ENCODE results near the gene FAM181A. TPM values are rescaled to one million over a fixed set of nuclear protein-coding genes. Genes with fewer than 3 reads are reported as not detected.

FAM181A gene
- total RNA-seq (2014; rRNA removed): not detected in 2 replicates
- not detected for Bru-seq, nascent RNA
- not detected for BruChase-seq, experiment 1, labeled RNA remaining after a 6-hour chase
- not detected for BruChase-seq, experiment 2, labeled RNA remaining after a 2-hour chase
- long read RNA-seq: 0 reads

DNA sequence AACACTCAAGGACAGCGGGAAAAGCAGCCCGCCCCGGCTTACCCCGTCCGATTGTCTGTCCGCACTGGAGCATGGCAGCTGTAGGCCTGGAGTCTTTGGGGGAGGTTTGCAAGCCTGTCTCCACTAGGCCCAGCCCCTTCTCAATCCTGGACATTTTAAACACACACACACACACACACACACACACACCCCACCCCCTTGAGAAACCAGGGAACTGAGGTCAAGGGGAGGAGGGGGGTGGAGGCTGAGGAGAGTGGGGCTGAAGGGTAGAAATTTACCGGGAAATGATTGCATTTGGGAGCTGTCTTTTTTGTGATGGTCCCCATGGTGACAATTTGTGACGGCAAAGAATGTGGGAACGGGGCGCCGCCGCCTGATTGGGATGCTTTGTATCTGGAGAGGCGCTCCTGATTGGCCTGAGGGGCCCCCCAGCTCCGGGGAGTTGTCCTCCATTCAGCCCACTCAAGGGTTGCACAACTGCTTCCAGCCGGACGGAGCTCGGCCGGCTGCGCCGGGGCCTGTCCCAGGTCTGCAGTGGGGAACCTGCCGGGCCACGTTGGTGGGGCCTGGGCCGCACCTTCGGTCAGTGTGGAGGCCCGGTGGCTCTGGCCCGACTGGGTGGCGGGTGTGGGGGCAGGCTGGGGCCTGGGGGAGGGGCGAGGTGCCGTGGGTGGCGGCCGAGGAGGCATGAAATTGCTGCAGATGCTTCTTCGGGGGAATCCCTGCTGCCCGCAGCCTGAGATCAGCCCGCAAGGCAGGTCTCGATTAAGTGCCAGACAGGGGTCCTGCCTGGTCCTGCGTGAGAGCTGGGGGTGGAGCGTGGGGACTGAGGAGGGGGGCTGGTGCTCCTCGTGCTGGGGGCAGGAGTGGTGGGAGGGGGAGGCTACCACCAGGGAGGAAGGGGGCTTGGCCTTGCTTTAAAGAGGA is at the start of gene FAM181A:
FAM181A (plus strand) TSS at position 472 of the 927 bp plus-strand sequence. CDS start 942 bp downstream, outside the sequence.
- BruUV-seq (replicated peaks): no TSS peak
- Histone ChIP-seq H3K36me3 (ENCODE audit: low read depth, low read length) (no peaks in the 10 kb centered on the region), H4K20me1 (ENCODE audit: low read length) (no peaks in the 10 kb centered on the region), H3K4me1 (ENCODE audit: insufficient read depth, low read length) (no peaks in the 10 kb centered on the region), H3F3A (ENCODE audit: low read length, unreplicated experiment) (no peaks in the 10 kb centered on the region), H2AFZ (ENCODE audit: low read length) (no peak within 1 kb of the TSS), H3K9me3 (ENCODE audit: low read length) (no peaks in the 10 kb centered on the region), H3K4me3 (ENCODE audit: low read length) (no peak within 1 kb of the TSS), H3K27me3 (ENCODE audit: low read length) (peaks cover 11% of the 10 kb centered on the region), H3K79me2 (ENCODE audit: low read length) (no peaks in the 10 kb centered on the region), H3K27ac (ENCODE audit: low read length) (no peak within 1 kb of the TSS), H3K9me2 (replicated peaks; ENCODE audit: low read length) (no peaks in the 10 kb centered on the region), H3K4me2 (ENCODE audit: low read length) (no peak within 1 kb of the TSS), H3K9ac (ENCODE audit: low read length) (no peak within 1 kb of the TSS)
- TF ChIP-seq CTCF (conservative IDR thresholded peaks at IDR 0.05; ENCODE audit: low read depth, low read length) (no peak), EZH2phosphoT487 (IDR thresholded peaks at IDR 0.05; ENCODE audit: borderline replicate concordance, low read length) (no peak), EZH2 (IDR thresholded peaks at IDR 0.05; ENCODE audit: low read length, unreplicated experiment) (no peak)
- ATAC-seq: no peak
- intact Hi-C loops (cut with micrococcal nuclease): no loop called here
- DNase-seq: no peak
- CTCF ChIA-PET: no interaction called here
- POLR2A ChIA-PET (ENCODE audit: unreplicated experiment): no interaction called here

GRCh38 chr14:93878212-93878611 is 48.9 kb upstream of the FAM181A start:
- Histone ChIP-seq H3K9ac (ENCODE audit: low read length) (no peak overlapping the region), H3K79me2 (ENCODE audit: low read length) (no peaks in the 10 kb centered on the region), H3K27ac (ENCODE audit: low read length) (no peak overlapping the region), H3K36me3 (ENCODE audit: low read depth, low read length) (no peaks in the 10 kb centered on the region), H3K4me3 (ENCODE audit: low read length) (no peak overlapping the region), H2AFZ (ENCODE audit: low read length) (no peak overlapping the region), H3K9me3 (ENCODE audit: low read length) (no peaks in the 10 kb centered on the region), H3K4me1 (ENCODE audit: insufficient read depth, low read length) (no peaks in the 10 kb centered on the region), H3F3A (ENCODE audit: low read length, unreplicated experiment) (no peaks in the 10 kb centered on the region), H4K20me1 (ENCODE audit: low read length) (no peaks in the 10 kb centered on the region), H3K9me2 (replicated peaks; ENCODE audit: low read length) (no peaks in the 10 kb centered on the region), H3K27me3 (ENCODE audit: low read length) (peaks cover 11% of the 10 kb centered on the region; the same call in 1 of the 2 replicates), H3K4me2 (ENCODE audit: low read length) (no peak overlapping the region)
- no TSS peak for BruUV-seq (replicated peaks)
- TF ChIP-seq CTCF (conservative IDR thresholded peaks at IDR 0.05; ENCODE audit: low read depth, low read length): no peak
- TF ChIP-seq EZH2 (IDR thresholded peaks at IDR 0.05; ENCODE audit: low read length, unreplicated experiment): no peak
- no peak for TF ChIP-seq EZH2phosphoT487 (IDR thresholded peaks at IDR 0.05; ENCODE audit: borderline replicate concordance, low read length)
- POLR2A ChIA-PET (ENCODE audit: unreplicated experiment): no interaction called here
- ATAC-seq (no peak), DNase-seq (no peak)
- CTCF ChIA-PET: no interaction called here
- intact Hi-C loops (cut with micrococcal nuclease): no loop called here

GRCh38 chr14:93878871-93879270 is 48.3 kb upstream of the FAM181A start:
- TF ChIP-seq EZH2 (IDR thresholded peaks at IDR 0.05; ENCODE audit: low read length, unreplicated experiment): no peak
- TF ChIP-seq EZH2phosphoT487 (IDR thresholded peaks at IDR 0.05; ENCODE audit: borderline replicate concordance, low read length): no peak
- no peak for TF ChIP-seq CTCF (conservative IDR thresholded peaks at IDR 0.05; ENCODE audit: low read depth, low read length)
- H2AFZ ChIP-seq (ENCODE audit: low read length): no peak overlapping the region
- no peaks in the 10 kb centered on the region for H3F3A ChIP-seq (ENCODE audit: low read length, unreplicated experiment)
- intact Hi-C loops (cut with micrococcal nuclease): no loop called here
- H3K27ac ChIP-seq (ENCODE audit: low read length): no peak overlapping the region
- no peaks in the 10 kb centered on the region for H3K9me3 ChIP-seq (ENCODE audit: low read length)
- ChIA-PET POLR2A (ENCODE audit: unreplicated experiment) (no interaction called here), CTCF (no interaction called here)
- ATAC-seq (no peak), DNase-seq (no peak)
- H3K9me2 ChIP-seq (replicated peaks; ENCODE audit: low read length): no peaks in the 10 kb centered on the region
- H3K9ac ChIP-seq (ENCODE audit: low read length): no peak overlapping the region
- no peaks in the 10 kb centered on the region for H3K36me3 ChIP-seq (ENCODE audit: low read depth, low read length)
- no peak overlapping the region for H3K4me3 ChIP-seq (ENCODE audit: low read length)
- peaks cover 11% of the 10 kb centered on the region; the same call in 1 of the 2 replicates for H3K27me3 ChIP-seq (ENCODE audit: low read length)
- H3K79me2 ChIP-seq (ENCODE audit: low read length): no peaks in the 10 kb centered on the region
- no peaks in the 10 kb centered on the region for H4K20me1 ChIP-seq (ENCODE audit: low read length)
- no peak overlapping the region for H3K4me2 ChIP-seq (ENCODE audit: low read length)
- BruUV-seq (replicated peaks): no TSS peak
- H3K4me1 ChIP-seq (ENCODE audit: insufficient read depth, low read length): no peaks in the 10 kb centered on the region
